Loucy (cell line): Measurements from ENCODE around the gene LHFPL6.

Source experiments
- H2AFZ ChIP-seq: fragments of 200-600 bp; sonication (generic); 2 replicates; pipeline ENCODE4 v1.6.0; 2016; ENCODE audit warnings: antibody characterized with exemption, mild to moderate bottlenecking, low read length, moderate library complexity
- H3F3A ChIP-seq: fragments of 200-600 bp; 2 replicates; pipeline ENCODE4 v1.6.0; 2016; ENCODE audit warnings: antibody characterized with exemption, low read depth, mild to moderate bottlenecking
- H3K27me3 ChIP-seq: fragments of 200-600 bp; sonication (generic); 2 replicates; pipeline ENCODE4 v1.6.1; 2014; ENCODE audit warnings: low read length, mild to moderate bottlenecking; ENCODE audit not compliant: insufficient read depth, poor library complexity, severe bottlenecking
- H3K36me3 ChIP-seq: fragments of 200-600 bp; sonication (generic); 2 replicates; pipeline ENCODE4 v1.6.1; 2016; ENCODE audit warnings: low read length; ENCODE audit not compliant: insufficient read depth
- H3K4me1 ChIP-seq: fragments of 200-600 bp; sonication (generic); 2 replicates; pipeline ENCODE4 v1.5.1; 2014; ENCODE audit warnings: low read length, mild to moderate bottlenecking; ENCODE audit not compliant: insufficient read depth, poor library complexity, severe bottlenecking
- H3K4me2 ChIP-seq: fragments of 200-600 bp; sonication (generic); 2 replicates; pipeline ENCODE4 v1.6.0; 2014; ENCODE audit warnings: antibody characterized with exemption, low read length, low read depth, mild to moderate bottlenecking; ENCODE audit not compliant: poor library complexity, severe bottlenecking
- H3K4me3 ChIP-seq: fragments of 200-600 bp; sonication (generic); 2 replicates; pipeline ENCODE4 v1.5.1; 2014; ENCODE audit warnings: low read length, mild to moderate bottlenecking, mixed read lengths; ENCODE audit not compliant: poor library complexity, severe bottlenecking
- H3K79me2 ChIP-seq: fragments of 200-600 bp; sonication (generic); 2 replicates; pipeline ENCODE4 v1.6.1; 2014; ENCODE audit warnings: low read length; ENCODE audit not compliant: insufficient read depth
- H3K9ac ChIP-seq: fragments of 200-600 bp; sonication (generic); 2 replicates; pipeline ENCODE4 v1.6.0; 2014; ENCODE audit warnings: mild to moderate bottlenecking, low read depth, low read length, moderate library complexity; ENCODE audit not compliant: poor library complexity, severe bottlenecking
- H3K9me2 ChIP-seq: fragments of 200-600 bp; sonication (generic); replicated peaks from 2 replicates; pipeline ENCODE4 v1.6.1; 2016; ENCODE audit warnings: low read depth, low read length, mixed read lengths
- H3K9me3 ChIP-seq: fragments of 200-600 bp; sonication (generic); 2 replicates; pipeline ENCODE4 v1.6.1; 2014; ENCODE audit warnings: mild to moderate bottlenecking, antibody characterized with exemption, low read length, low read depth; ENCODE audit not compliant: insufficient read depth
- H4K20me1 ChIP-seq: fragments of 200-600 bp; sonication (generic); 2 replicates; pipeline ENCODE4 v1.6.0; 2014; ENCODE audit warnings: antibody characterized with exemption, low read length, mild to moderate bottlenecking; ENCODE audit not compliant: insufficient read depth, poor library complexity, severe bottlenecking
- CTCF ChIP-seq: fragments of 200-600 bp; sonication (generic); conservative IDR thresholded peaks from 2 replicates; pipeline ENCODE4 v1.5.1; 2014; ENCODE audit warnings: mild to moderate bottlenecking, antibody characterized with exemption, low read length
- EZH2phosphoT487 ChIP-seq: fragments of 200-600 bp; IDR thresholded peaks from 2 replicates; pipeline ENCODE4 v1.6.1; 2018; ENCODE audit warnings: antibody characterized with exemption, mild to moderate bottlenecking, moderate library complexity, borderline replicate concordance

Gene LHFPL6

GRCh38 chr13:39536274-39536673, 66.7 kb downstream of the LHFPL6 start:
- Histone ChIP-seq H3K4me2 (no peak overlapping the region), H3K9ac (no peak overlapping the region), H3K9me2 (no peaks in the 10 kb centered on the region), H3K9me3 (no peaks in the 10 kb centered on the region), H3K79me2 (no peaks in the 10 kb centered on the region), H3F3A (no peaks in the 10 kb centered on the region), H3K36me3 (no peaks in the 10 kb centered on the region), H2AFZ (no peak overlapping the region), H3K4me3 (no peak overlapping the region), H4K20me1 (no peaks in the 10 kb centered on the region), H3K27me3 (no peaks in the 10 kb centered on the region), H3K4me1 (no peaks in the 10 kb centered on the region)
- TF ChIP-seq EZH2phosphoT487 (no peak), CTCF (no peak)

- no peaks in the 10 kb centered on the region for H4K20me1 ChIP-seq
- H3K36me3 ChIP-seq, result no peaks in the 10 kb centered on the region
These were observed 69.3 kb downstream of the LHFPL6 start for GRCh38 chr13:39533651-39534150.

GRCh38 chr13:39531646-39532045, 71.3 kb downstream of the LHFPL6 start:
- Histone ChIP-seq H3K9ac (no peak overlapping the region), H2AFZ (no peak overlapping the region), H4K20me1 (no peaks in the 10 kb centered on the region), H3K27me3 (no peaks in the 10 kb centered on the region), H3K4me1 (no peaks in the 10 kb centered on the region), H3K36me3 (no peaks in the 10 kb centered on the region), H3F3A (no peaks in the 10 kb centered on the region), H3K79me2 (no peaks in the 10 kb centered on the region), H3K4me2 (no peak overlapping the region), H3K9me2 (no peaks in the 10 kb centered on the region), H3K4me3 (no peak overlapping the region), H3K9me3 (no peaks in the 10 kb centered on the region)
- TF ChIP-seq EZH2phosphoT487, result no peak
- TF ChIP-seq CTCF, result no peak

More at GRCh38 chr13:39533651-39534150, 69.3 kb downstream of the LHFPL6 start:
- no peaks in the 10 kb centered on the region for H3K9me3 ChIP-seq
- H2AFZ ChIP-seq, result no peak overlapping the region
- no peaks in the 10 kb centered on the region for H3K27me3 ChIP-seq
- no peak for TF ChIP-seq CTCF
- no peak for TF ChIP-seq EZH2phosphoT487
- H3K79me2 ChIP-seq, result no peaks in the 10 kb centered on the region
- no peaks in the 10 kb centered on the region for H3F3A ChIP-seq
- H3K4me2 ChIP-seq, result no peak overlapping the region
- H3K9me2 ChIP-seq, result no peaks in the 10 kb centered on the region
- no peak overlapping the region for H3K4me3 ChIP-seq
- no peak overlapping the region for H3K9ac ChIP-seq
- no peaks in the 10 kb centered on the region for H3K4me1 ChIP-seq
